NCI-H1694 (cell line): ENCODE measurements around the gene THRA.
A peak's percentile ranks its signal among the peaks of the same experiment; 100 is the strongest.

Experiments
- DNase-seq: peaks from one replicate; lab custom pipeline; 2025; lab: John Stamatoyannopoulos, UW

THRA gene

DNA sequence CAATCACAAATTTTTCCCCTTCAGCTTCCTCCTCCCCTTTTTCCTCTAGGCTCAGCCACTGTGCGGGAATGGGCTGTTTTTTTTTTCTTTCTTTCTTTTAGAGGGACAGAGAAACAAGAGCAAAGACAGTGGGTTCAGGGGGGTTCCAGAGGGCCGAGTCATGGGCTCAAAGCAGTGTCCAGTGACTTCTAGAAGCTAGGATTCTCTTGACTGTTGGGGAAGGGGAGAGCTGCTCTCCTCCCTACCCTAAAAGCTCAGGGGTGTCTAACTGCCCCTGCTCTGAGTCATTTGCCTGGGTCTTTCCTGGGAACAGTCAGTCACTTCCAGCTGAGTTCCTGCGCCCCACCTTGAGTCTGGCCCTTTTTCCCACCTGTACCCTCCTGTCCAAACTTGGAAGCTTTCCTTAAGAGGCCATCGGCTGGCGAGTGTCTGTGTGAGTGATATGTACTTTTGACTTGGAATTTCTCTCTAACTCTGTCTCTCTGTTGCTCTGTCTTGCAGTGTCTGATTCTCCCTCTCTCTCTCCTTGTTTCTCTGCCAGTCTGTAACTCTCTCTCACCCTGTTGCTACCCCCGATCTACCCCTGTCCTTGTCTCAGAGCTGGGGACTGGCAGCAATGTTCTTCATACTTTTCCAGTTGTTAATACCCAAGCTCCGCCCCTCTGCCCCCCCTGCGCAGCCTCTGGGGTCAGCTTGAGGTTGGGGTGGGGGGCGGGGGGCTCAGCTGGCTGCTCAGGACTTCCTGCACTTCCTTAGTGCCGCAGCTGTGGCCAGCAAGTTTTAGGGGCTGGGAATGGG lies 2.4 kb downstream of the THRA start:
- no peak for DNase-seq

DNA sequence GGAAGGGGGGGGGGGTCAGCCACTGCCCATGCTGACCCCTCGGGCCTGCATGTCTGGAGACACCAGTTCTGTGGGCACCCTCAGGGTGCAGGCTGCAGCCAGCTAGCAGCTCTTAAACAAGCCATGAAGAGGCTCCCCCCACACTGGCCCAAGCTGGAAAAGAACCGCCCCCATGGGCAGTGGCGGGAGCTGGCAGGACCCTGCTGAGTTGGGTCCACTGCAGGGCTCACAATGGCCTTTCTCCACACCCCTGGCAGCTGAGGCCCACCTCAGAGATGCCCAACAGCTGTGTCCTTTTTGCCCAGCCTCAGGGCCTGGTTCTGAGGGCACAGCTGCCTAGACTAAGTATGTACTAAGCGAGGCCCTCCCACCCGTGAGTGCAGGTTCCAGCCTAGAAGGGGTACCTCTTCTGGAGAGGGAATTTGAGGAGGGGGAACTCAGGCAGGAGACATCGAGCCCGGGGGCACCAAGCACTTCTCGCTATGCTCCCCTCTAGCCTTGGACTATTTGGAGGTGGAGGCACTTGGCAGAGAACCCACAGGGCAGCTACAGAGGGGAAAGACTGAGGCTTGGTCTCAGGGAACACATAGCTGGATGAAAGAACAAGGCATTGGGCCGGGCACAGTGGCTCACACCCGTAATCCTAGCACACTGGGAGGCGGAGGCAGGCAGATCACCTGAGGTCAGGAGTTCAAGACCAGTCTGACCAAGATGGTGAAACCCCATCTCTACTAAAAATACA lies 3.2 kb downstream of the THRA start:
- DNase-seq: no peak

GRCh38 chr17:40067710-40068109 lies 4.9 kb downstream of the THRA start:
- no peak for DNase-seq

DNA sequence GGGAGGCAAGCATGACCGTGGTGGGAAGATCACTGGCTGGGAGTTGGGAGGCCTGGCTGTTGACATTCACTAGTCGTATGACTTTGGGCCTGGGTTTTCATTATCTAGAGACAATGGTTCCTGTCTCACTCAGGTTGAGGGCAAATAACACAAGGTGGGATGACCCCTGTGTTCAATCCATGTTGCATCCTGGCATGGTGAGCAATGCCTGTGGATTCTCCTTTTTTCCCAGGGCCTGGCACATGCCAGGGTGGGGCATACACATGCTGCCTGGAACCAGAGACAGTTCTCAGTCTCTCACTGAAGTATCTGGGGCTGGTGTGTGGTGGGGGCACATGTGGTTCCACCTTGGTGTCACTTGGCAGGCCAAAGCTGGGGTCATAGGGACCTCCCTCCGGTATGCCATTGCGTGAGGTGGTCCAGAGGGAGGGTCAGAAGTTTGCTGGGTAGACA lies 5.4 kb downstream of the THRA start:
- DNase-seq: no peak

DNA sequence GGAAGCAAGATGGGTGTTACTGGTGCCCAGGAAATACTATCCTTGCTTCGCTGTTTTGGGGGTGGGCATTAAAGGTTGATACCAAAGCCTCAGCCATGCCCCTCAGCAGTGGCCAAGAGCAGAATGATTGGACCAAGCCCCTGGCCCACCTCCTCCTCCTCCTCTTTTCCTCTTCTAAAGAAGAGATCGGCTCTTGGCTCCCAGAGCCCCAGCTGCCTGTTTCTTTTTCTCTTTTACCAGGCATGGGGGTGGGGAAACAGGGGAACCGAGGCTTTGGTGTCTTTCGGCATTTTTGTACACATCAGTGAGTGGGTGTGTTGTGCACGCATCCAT lies 5.8 kb downstream of the THRA start:
- DNase-seq: peak; percentile 68

- peak; percentile 74 for DNase-seq
These were observed 6.4 kb downstream of the THRA start for GRCh38 chr17:40068917-40069750.

DNA sequence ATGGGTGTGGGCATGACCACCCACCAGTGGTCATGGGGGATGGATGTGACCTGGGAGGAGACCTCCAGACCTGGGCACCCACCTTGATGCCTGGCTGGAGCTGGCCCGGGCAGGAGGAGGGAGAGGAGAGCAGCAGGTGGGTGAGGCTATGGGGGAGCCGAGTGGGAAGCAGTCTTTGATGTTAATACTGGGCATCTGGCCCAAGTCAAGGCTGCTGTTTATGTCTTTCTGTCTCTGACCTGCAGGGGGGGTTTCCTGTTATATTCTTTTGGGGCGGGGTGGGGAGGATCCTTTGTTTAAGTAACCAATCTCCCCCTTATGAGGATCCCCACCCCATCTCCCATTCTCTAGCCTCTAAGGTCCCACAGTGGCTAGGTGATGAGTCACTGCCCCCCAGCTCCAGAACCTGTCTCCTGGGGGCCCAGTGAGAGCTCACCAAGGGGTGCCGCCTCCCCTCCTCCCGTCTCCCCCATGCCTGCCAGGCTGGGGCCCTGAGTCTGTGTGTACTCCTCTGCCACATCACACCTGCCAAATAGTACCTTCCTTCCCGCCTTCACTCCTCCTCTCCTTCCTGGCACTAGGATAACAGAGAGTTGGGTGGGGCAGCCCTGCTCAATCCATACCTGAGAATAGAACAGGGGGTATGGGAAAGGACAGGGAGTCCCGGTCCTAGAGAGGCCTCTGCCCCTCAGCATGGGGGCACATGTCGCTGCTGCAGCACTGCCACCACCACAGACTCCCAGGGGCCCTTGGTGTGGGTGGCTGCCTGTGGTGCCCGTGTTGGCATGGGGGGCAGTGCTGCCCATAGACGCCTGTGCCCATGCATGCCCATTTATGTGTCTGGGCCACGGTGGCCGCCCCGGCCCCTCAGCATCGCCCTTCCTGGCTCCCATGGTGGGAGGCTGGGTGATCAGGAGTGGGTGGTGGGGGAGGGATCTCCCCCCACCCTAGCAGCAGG lies 7.3 kb downstream of the THRA start:
- DNase-seq: peak; percentile 72

DNA sequence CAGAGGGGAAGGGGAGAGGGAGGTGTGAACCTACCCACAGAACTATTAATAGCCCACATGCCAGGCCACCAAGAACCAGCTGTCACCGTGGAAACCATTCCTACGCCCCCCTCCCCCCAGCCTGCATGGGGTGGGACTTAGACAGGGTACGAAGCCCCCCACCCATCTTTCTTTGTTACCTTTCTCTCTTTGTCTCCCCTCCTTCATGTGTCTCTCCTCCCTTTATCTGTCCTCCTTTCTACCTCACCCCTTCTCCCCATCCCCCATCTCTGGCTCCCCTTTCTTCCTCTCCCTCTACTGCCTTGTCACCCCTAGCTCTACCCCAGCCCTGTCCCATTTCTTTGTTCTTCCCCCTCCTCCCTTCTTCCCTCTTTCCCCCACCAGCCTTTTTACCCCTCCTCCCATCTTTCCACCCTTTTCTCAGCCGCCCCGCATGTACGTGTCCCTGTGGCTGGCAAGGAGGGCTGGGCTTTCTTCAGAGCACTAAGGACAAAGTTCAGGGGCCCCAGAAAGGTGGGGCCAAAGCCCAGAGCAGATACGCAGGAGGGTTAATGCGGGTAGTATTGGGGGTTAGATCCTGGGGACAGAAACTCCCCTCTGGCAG lies 8.0 kb downstream of the THRA start:
- DNase-seq: peak; percentile 73

DNA sequence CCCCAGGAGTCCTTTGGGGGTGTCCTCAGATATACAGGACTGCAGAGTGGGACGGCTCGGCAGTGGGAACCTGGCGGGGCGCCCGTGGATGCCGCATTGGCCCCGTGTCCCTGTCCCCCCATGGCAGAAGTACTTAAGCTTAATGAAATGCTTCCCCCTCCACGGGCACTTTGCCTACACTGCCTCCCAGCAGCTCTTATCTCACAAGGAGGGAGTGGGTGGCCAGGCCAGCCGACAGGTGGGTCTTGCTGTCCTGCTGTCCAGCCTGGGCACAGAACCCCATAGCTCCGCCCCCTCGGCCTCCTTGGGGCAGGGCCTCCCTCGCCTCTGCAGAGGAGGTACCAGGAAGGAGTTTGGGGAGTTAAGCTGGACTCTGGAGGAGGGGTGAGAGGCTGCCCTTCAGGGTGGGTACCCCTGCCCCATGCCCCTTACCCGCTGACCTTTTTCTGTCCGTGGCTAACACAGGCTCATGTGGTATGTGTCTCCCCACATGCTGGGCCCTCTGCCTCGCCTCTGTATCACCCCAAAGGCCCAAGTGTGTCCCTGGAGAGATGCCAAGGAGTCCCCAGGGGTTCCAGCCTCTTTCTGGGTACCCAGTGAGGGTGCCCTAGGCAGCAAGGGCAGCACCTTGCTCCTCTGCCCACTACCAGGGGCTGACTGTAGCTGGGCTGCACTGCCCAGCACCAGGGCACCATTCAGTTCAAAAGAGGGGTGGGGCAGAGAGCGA lies 8.7 kb downstream of the THRA start:
- DNase-seq: no peak

DNA sequence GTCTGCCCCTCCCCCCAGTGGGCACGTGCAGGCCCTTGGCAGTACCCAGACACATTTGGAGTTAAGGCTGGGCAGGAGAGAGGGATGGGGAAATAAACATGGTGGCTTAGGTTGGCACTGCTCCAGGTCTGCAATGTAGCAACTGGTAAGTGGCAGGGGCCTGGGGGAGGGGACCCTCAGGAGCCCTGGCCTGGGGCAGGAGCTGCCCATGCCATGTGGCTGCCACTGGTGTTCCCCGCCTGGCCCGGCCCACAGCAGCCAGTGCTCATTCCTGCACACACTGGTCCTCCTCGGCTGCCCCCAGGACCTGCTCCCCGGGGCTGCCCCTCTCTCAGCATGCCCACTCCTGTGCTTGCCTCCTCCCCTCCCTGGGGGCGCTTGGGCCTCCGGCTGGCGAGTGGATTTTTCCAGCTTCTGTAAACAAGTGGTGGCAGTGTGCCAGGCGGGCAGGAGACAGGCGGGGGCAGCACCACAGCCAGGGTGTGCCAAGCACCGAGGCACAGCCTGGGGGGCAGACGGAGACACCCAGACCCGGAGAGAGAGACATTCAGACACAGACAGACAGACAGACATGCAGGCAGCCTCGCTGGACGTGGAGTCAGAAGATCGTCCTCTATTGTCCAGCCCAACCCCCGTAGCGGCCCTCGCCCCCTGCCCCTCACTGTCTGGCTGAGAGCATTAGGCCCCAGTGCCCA lies 9.4 kb downstream of the THRA start:
- DNase-seq: peak; percentile 86

DNA sequence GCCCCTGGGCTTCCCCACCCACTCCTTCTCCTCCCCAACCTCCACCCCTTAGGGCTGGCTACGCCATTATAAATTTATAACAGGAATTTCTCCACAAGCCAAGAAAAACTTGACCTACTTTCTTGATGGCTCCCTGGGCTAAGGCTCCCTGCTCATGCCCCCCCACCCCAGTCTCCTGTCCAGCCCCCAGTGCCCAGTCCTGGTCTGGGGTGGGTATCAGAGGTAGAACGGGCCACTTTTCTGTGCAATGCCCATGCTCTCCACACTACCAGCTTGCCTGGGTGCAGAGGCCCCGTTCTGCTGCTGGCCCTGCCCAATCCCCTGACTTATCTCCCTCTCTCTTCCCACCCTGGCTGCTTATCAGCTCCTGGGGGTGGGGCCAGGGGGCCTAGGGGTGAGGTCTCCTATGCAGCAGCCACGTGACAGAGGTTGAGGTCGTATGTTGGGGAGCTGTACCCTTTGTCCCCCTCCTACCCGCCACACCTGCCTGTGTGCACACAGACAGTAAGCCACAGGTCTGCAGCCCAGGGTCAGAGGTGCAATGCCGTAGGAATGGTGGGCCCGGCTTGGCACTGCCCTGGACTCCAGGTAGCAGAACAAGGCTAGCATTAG lies 10.1 kb downstream of the THRA start:
- DNase-seq: no peak

DNA sequence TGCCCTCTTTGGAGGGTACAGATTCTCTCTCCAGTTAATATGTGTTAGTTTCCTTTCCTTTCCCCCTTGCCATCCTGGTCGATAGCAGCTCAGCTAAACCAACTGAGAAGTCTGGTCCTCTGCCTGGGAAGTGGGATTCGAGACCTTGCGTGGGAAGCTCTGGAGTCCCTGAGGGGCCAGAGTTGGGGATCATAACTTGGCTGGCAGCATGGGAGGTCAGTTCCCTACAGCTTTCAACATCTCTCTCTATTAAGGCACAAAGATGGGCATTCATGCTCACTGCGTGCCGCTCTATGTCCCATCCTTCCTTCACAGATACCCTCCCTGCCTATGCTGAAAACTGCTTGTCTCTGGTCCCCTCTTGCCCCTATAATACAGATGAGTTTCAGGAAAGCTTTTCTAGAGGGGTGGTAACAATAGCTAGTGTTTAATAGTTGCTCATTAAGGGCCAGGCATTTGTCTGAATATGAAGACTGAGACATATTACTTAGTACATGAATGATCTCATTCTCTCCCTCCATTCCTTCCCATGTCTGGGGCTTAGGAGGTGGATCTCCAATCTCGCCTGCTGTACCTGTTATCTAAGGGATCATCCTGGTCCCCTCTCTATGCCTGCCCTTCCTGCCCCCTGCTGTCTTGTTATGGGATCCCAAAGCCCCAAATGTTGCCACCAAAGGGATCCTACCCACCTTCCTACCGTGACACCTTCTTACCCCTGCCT lies 10.8 kb downstream of the THRA start:
- no peak for DNase-seq

GRCh38 chr17:40074175-40074512 lies 11.4 kb downstream of the THRA start:
- no peak for DNase-seq

DNA sequence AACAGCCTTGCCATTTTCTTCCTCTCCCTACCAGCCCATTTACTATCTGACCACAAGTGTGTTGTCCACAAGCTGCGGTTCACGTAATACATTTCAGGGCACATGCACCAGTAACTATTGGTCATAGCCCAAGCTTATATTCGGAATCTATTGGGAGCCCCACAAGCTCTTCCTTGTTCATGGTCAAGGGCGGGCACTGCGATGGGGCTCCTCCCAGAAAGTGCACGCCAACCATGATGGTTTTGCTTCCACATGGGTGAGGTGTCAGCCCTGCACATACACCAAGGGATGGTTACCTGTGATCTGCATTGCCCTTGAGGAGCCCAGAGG lies 12.1 kb downstream of the THRA start:
- DNase-seq: no peak

GRCh38 chr17:40075201-40075941 lies 12.6 kb downstream of the THRA start:
- DNase-seq: peak; percentile 72

DNA sequence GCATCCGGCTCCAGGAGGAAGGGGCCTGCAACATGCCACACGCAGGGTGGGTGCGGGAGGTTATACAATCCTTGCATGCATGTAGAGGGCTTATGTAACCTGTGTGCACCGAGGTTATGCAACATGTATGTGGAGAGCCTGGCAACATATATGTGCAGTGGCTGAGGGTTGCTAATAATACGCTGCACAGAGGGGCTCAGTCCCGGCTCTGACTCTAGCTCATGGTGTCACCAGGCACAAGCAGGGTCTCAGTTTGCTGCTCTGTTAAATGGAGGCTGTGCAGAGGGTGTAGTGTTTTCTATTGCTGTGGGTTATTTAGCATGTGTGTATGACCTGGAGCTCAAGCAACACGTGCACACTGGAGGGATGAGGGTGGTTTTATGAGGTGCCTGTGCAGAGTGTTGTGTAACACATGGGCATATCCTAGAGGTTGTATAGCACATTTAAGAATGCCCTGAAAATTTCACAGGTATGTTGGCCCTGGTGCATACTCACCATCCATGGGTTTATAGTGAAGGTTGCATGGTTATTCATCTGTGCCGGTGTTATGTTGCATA lies 13.3 kb downstream of the THRA start:
- no peak for DNase-seq

DNA sequence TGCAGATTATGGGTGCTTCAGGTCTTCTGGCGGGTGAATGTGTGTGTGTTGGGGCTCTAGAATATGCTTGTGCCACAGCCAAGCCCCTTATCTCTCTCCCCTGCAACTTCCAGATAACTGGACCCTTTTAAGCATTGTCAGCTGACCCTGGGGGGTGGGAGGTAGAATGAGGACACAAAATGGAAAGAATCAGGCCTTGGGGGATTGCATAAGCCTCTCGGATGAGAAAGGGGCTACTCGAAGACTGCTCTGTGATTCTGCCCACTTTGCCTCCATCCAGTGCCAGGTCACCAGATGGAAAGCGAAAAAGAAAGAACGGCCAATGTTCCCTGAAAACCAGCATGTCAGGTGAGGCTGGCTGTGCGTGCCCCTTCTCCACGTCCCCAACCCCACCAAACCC lies 13.8 kb downstream of the THRA start:
- no peak for DNase-seq

- no peak for DNase-seq
These were observed 16.8 kb downstream of the THRA start for GRCh38 chr17:40079545-40079944.
